GM12872 (cell line): Measurements from ENCODE around the gene ZNF296.

Experiments
- CTCF ChIP-seq: IDR thresholded peaks from 3 replicates; pipeline ENCODE4 v1.5.1; 2011; ENCODE audit warnings: low read depth, mild to moderate bottlenecking, low read length, moderate library complexity; ENCODE audit not compliant: insufficient read depth

The ZNF296 gene

GRCh38 chr19:45032421-45032820 is 43.9 kb downstream of the ZNF296 start:
- no peak for TF ChIP-seq CTCF

GRCh38 chr19:45030825-45031224 is 45.5 kb downstream of the ZNF296 start:
- no peak for TF ChIP-seq CTCF

GRCh38 chr19:45027371-45027770 is 48.9 kb downstream of the ZNF296 start:
- TF ChIP-seq CTCF = no peak

GRCh38 chr19:45025264-45025663 is 51.0 kb downstream of the ZNF296 start:
- TF ChIP-seq CTCF = no peak

GRCh38 chr19:45023048-45023447 is 53.2 kb downstream of the ZNF296 start:
- TF ChIP-seq CTCF = no peak

- no peak for TF ChIP-seq CTCF
Measured at GRCh38 chr19:45021971-45022370, 54.3 kb downstream of the ZNF296 start.
